Fibroblast of gingiva (primary cell): ENCODE measurements around the gene LYPD6.

Experiments used
- DNase-seq: peaks from one replicate; pipeline ENCODE4 v3.0.0-alpha.2; 2011; ENCODE audit warnings: low read depth

The LYPD6 gene

GRCh38 chr2:149348291-149348690 lies 17.9 kb downstream of the LYPD6 start:
- no peak for DNase-seq

- no peak for DNase-seq
These were observed 23.0 kb downstream of the LYPD6 start for GRCh38 chr2:149353421-149353820.

GRCh38 chr2:149355716-149356422 lies 25.5 kb downstream of the LYPD6 start:
- no peak for DNase-seq

GRCh38 chr2:149357058-149357457 lies 26.7 kb downstream of the LYPD6 start:
- no peak for DNase-seq

GRCh38 chr2:149360106-149360505 lies 29.7 kb downstream of the LYPD6 start:
- DNase-seq, result no peak

- no peak for DNase-seq
These were observed 33.6 kb downstream of the LYPD6 start for GRCh38 chr2:149363958-149364357.

- no peak for DNase-seq
These were observed 34.5 kb downstream of the LYPD6 start for GRCh38 chr2:149364839-149365238.

- DNase-seq, result no peak
These were observed 35.7 kb downstream of the LYPD6 start for GRCh38 chr2:149365931-149366583.

GRCh38 chr2:149370061-149370775 lies 39.8 kb downstream of the LYPD6 start:
- DNase-seq, result no peak

GRCh38 chr2:149371476-149371875 lies 41.1 kb downstream of the LYPD6 start:
- no peak for DNase-seq

- DNase-seq, result no peak
These were observed 45.5 kb downstream of the LYPD6 start for GRCh38 chr2:149375801-149376361.

GRCh38 chr2:149380205-149380604 lies 49.8 kb downstream of the LYPD6 start:
- DNase-seq, result no peak

- peak; percentile 66 for DNase-seq
These were observed 53.0 kb downstream of the LYPD6 start for GRCh38 chr2:149383340-149383739.

- no peak for DNase-seq
These were observed 55.0 kb downstream of the LYPD6 start for GRCh38 chr2:149385350-149385749.

- no peak for DNase-seq
These were observed 57.0 kb downstream of the LYPD6 start for GRCh38 chr2:149387411-149387810.

GRCh38 chr2:149388120-149388816 lies 57.9 kb downstream of the LYPD6 start:
- DNase-seq, result no peak

- no peak for DNase-seq
These were observed 59.2 kb downstream of the LYPD6 start for GRCh38 chr2:149389506-149390167.

GRCh38 chr2:149393614-149394013 lies 63.2 kb downstream of the LYPD6 start:
- DNase-seq, result no peak

- no peak for DNase-seq
These were observed 64.5 kb downstream of the LYPD6 start for GRCh38 chr2:149394864-149395263.

GRCh38 chr2:149399934-149400615 lies 69.7 kb downstream of the LYPD6 start:
- DNase-seq, result no peak

GRCh38 chr2:149400997-149401396 lies 70.6 kb downstream of the LYPD6 start:
- DNase-seq, result no peak
